H1 (cell line): ENCODE data around the gene SEL1L3.

Source experiments
- CBX8 ChIP-seq: fragments of 300-800, 300-1000 bp; sonication (generic); IDR thresholded peaks from 2 replicates; pipeline ENCODE4 v1.7.1; 2016; ENCODE audit warnings: low read depth, low read length, borderline replicate concordance
- CREB1 ChIP-seq: IDR thresholded peaks from 2 replicates; pipeline ENCODE4 v1.6.1; 2012; ENCODE audit warnings: inconsistent platforms
- EP300 ChIP-seq, 2 experiments: IDR thresholded peaks; 1 replicate in 1 of 2; 2 replicates in 1 of 2; pipeline ENCODE4 v1.6.1; 2011 to 2012; ENCODE audit warnings: low read depth in 2 of 2, low read length in 2 of 2, mild to moderate bottlenecking in 2 of 2, borderline replicate concordance in 1 of 2, inconsistent platforms in 1 of 2, moderate library complexity in 1 of 2
- NRF1 ChIP-seq: IDR thresholded peaks from 2 replicates; pipeline ENCODE4 v1.6.1; 2011; ENCODE audit warnings: mild to moderate bottlenecking, low read depth, low read length, improper control_type of control experiment
- POLR2A ChIP-seq, 2 experiments: IDR thresholded peaks; 1 replicate in 1 of 2; 2 replicates in 1 of 2; pipeline ENCODE4 v1.6.1; 2011; ENCODE audit warnings: low read depth in 2 of 2, low read length in 2 of 2, mild to moderate bottlenecking in 2 of 2; ENCODE audit errors: control extremely low read depth in 1 of 2
- POLR2AphosphoS5 ChIP-seq: IDR thresholded peaks from 2 replicates; pipeline ENCODE4 v1.6.1; 2011; ENCODE audit warnings: low read depth, low read length
- SIN3A ChIP-seq, 2 experiments: IDR thresholded peaks in 1 of 2; conservative IDR thresholded peaks in 1 of 2; 2 replicates each; pipeline ENCODE4 v1.6.1; 2011 to 2012; ENCODE audit warnings: low read length in 2 of 2, improper control_type of control experiment in 1 of 2, low read depth in 1 of 2, mild to moderate bottlenecking in 1 of 2
- SRF ChIP-seq: IDR thresholded peaks from 2 replicates; pipeline ENCODE4 v1.6.1; 2011; ENCODE audit warnings: mild to moderate bottlenecking, low read depth, low read length, moderate library complexity
- ZNF274 ChIP-seq: IDR thresholded peaks from 2 replicates; pipeline ENCODE4 v1.7.0; 2012; ENCODE audit warnings: low read length, borderline replicate concordance; ENCODE audit errors: extremely low read depth

GRCh38 chr4:25888781-25889180, 26.0 kb upstream of the SEL1L3 start:
- no peak for TF ChIP-seq SIN3A (conservative IDR thresholded peaks at IDR 0.05 in 1 of 2, IDR thresholded peaks at IDR 0.05 in 1 of 2; ENCODE audit: low read depth in 1 of 2, low read length in 2 of 2)
- no peak for TF ChIP-seq POLR2AphosphoS5
- no peak for TF ChIP-seq SRF
- TF ChIP-seq EP300 (IDR thresholded peaks at IDR 0.05; ENCODE audit: borderline replicate concordance in 1 of 2, low read depth in 2 of 2, low read length in 2 of 2) = no peak
- no peak for TF ChIP-seq NRF1
- no peak for TF ChIP-seq CREB1
- no peak for TF ChIP-seq POLR2A (IDR thresholded peaks at IDR 0.05; ENCODE audit: control extremely low read depth in 1 of 2, low read depth in 2 of 2, low read length in 2 of 2)
- no peak for TF ChIP-seq ZNF274
- TF ChIP-seq CBX8 = no peak
